Measurements from ENCODE around the gene RAB2B.
A peak's percentile ranks its signal among the peaks of the same experiment; 100 is the strongest.

Gene RAB2B

GRCh38 chr14:21476925-21477681 lies at the start of gene RAB2B, which contains the start of gene TOX4:
Gene RAB2B, minus strand, starts transcription at chr14:21476959. Its CDS starts 87 bp downstream, at chr14:21476872.
Gene TOX4, plus strand, starts transcription at chr14:21477195. Its CDS starts 84 bp downstream, at chr14:21477279.
- DNase-seq (ENCODE audit: low read depth, low spot score), result peak; percentile 90

GRCh38 chr14:21525962-21526671 lies 49.4 kb upstream of the RAB2B start, which contains the start of gene SALL2:
Gene SALL2, minus strand, starts transcription at chr14:21526346. Its CDS starts 219 bp downstream, at chr14:21526127.
- no peak for DNase-seq (ENCODE audit: low read depth, low spot score)

- DNase-seq (ENCODE audit: low read depth, low spot score), result no peak
Measured at GRCh38 chr14:21525571-21525961, 48.8 kb upstream of the RAB2B start.

- no peak for DNase-seq (ENCODE audit: low read depth, low spot score)
Measured at GRCh38 chr14:21524575-21525490, 48.1 kb upstream of the RAB2B start.

- DNase-seq (ENCODE audit: low read depth, low spot score), result no peak
Measured at GRCh38 chr14:21523203-21523602, 46.4 kb upstream of the RAB2B start.

GRCh38 chr14:21521501-21521900 lies 44.7 kb upstream of the RAB2B start:
- DNase-seq (ENCODE audit: low read depth, low spot score), result no peak

- DNase-seq (ENCODE audit: low read depth, low spot score), result no peak
Measured at GRCh38 chr14:21520767-21521166, 44.0 kb upstream of the RAB2B start.

GRCh38 chr14:21518725-21519124 lies 42.0 kb upstream of the RAB2B start:
- DNase-seq (ENCODE audit: low read depth, low spot score), result no peak

- DNase-seq (ENCODE audit: low read depth, low spot score), result no peak
Measured at GRCh38 chr14:21514341-21514740, 37.6 kb upstream of the RAB2B start.

GRCh38 chr14:21510735-21511657 lies 34.2 kb upstream of the RAB2B start, which contains the start of gene METTL3:
Gene METTL3, minus strand, starts transcription at chr14:21511340. Its CDS starts 117 bp downstream, at chr14:21511223.
- DNase-seq (ENCODE audit: low read depth, low spot score), result peak; percentile 83

GRCh38 chr14:21509432-21510143 lies 32.8 kb upstream of the RAB2B start:
- DNase-seq (ENCODE audit: low read depth, low spot score), result no peak

- DNase-seq (ENCODE audit: low read depth, low spot score), result no peak
Measured at GRCh38 chr14:21506557-21506956, 29.8 kb upstream of the RAB2B start.

GRCh38 chr14:21505012-21505553 lies 28.3 kb upstream of the RAB2B start:
- DNase-seq (ENCODE audit: low read depth, low spot score), result no peak

GRCh38 chr14:21503376-21503775 lies 26.6 kb upstream of the RAB2B start:
- no peak for DNase-seq (ENCODE audit: low read depth, low spot score)

- no peak for DNase-seq (ENCODE audit: low read depth, low spot score)
Measured at GRCh38 chr14:21501568-21501967, 24.8 kb upstream of the RAB2B start.

- no peak for DNase-seq (ENCODE audit: low read depth, low spot score)
Measured at GRCh38 chr14:21498540-21499526, 22.1 kb upstream of the RAB2B start.

- no peak for DNase-seq (ENCODE audit: low read depth, low spot score)
Measured at GRCh38 chr14:21496453-21496852, 19.7 kb upstream of the RAB2B start.
